NCI-H460 (cell line): Measurements from ENCODE around the gene ADCK1. TPM values are rescaled to one million over a fixed set of nuclear protein-coding genes. Genes with fewer than 3 reads are reported as not detected.
"Not testable (repeated sequence)": the region's sequence is repeated elsewhere in the genome, so short reads cannot be mapped to it uniquely, and the experiment has no call there.

Source experiments
- DNase-seq: peaks from one replicate; pipeline ENCODE4 v3.0.0-alpha.2; 2016; ENCODE audit warnings: low read depth; ENCODE audit errors: extremely low read depth
- total RNA-seq: library from RNA; depleted of rRNA; stranded (reverse); fragments of >200 nt; shearing (Covaris generic); gene quantifications from 2 replicates; pipeline ENCODE4 v1.2.3, GENCODE V29; 2014

Gene ADCK1
- total RNA-seq, 1 experiment from 2014 or later: 6.7 TPM

- no peak for DNase-seq
Measured at GRCh38 chr14:77805706-77806105, 5.8 kb downstream of the ADCK1 start.

DNA sequence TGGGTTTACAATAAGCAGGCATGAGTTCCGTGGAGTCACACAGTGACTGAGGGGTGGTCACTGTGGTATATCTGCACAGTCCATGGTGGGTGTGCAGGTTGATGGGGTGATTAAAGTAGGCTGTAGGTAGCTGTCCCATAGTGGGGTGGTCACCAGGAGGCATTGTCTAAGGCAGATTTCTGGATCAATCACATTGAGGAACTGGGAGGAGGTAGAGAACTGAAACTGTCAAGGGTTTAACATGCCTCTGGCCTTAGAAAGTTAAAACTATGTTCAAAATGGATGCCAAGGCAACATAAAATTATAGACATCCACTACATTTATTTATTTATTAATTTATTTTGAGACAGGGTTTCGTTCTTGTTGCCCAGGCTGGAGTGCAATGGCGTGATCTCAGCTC, 8.3 kb downstream of the ADCK1 start:
- no peak for DNase-seq

DNA sequence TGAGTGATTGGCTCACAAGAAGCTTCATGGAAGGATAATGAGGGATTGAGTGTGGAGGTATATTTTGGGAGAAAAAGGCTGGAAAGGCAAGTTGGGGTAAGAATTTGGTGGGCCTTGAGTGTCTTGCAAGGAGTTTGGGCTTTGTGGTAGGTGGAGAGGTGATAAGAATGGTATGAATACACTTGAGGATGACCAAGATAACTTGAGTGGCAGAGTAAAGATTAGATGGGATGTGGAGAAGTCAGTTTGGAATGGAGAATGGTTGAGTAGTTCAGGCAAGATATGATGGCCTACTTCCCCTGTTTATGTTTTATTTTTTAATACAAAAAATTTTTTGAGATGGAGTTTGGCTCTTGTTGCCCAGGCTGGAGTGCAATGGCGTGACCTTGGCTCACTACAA, 9.1 kb downstream of the ADCK1 start:
- no peak for DNase-seq

DNA sequence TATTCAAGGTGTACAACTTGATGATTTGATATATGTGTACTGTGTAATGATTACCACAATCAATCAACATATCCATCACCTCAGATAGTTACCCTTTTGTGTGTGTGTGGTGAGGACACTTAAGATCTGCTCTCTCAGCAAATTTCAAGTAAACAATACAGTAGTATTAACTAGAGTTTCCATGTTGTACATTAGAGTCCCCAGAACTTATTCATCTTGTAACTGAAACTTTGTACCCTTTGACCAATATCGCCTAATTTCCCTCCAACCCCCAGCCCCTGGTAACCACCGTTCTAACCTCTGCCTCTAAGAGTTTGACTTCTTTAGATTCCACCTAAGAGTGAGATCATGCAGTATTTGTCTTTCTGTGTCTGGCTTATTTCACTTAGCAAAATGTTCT, 12.1 kb downstream of the ADCK1 start:
- DNase-seq: no peak

GRCh38 chr14:77812682-77813081, 12.8 kb downstream of the ADCK1 start:
- DNase-seq: not testable (repeated sequence)

DNA sequence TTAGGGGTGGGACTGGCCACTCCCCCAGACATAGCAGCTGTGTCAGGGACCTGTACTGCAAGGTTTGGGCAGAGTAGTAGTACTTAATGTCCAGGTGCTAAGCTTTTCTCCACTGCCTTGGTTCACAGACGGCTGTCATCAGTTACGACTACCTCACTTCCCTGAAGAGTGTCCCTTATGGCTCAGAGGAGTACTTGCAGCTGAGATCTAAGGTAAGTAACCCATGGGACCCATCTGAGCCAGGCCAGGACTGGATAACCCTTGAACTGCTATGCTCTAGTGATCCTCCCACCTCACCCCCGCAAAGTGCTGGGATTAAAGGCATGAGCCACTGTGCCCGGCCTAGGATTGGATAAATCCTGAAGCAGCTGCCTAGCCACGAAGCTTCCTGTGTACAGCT, 22.4 kb downstream of the ADCK1 start:
- DNase-seq: no peak

- no peak for DNase-seq
Measured at GRCh38 chr14:77822741-77823140, 22.8 kb downstream of the ADCK1 start.

- DNase-seq: no peak
Measured at GRCh38 chr14:77823378-77823777, 23.5 kb downstream of the ADCK1 start.

DNA sequence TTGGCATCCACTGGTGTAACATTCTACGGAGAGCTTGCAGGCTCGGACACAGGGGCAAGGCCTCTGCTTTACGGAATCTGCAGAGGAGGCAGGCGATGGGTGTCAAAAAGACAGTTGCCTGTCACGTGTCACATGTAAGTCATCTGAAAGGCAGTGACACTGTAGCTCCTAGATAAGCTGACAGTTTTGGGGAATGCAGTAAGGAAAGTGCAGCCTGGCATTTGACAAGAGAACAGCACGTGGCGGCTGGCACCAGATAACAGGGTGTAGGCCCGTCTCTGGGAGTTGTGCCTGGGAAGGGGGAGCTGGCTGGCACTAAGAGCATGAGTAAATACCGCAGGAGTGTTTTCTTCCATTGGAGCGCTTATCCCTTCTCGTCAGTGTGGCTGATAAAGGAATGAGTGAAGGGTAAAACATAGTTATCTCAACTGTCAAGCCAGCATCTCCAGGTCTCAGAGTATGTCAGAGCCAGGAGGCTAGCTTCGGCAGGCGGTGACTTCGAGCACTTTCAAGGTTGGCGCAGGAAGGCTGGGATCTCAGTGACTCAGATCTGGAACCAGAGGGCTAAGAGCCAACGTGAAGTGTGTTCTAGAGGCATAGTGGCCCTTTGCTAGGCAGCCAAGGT, 26.1 kb downstream of the ADCK1 start:
- no peak for DNase-seq

- no peak for DNase-seq
Measured at GRCh38 chr14:77830692-77831091, 30.8 kb downstream of the ADCK1 start.

GRCh38 chr14:77832297-77832696, 32.4 kb downstream of the ADCK1 start:
- no peak for DNase-seq

DNA sequence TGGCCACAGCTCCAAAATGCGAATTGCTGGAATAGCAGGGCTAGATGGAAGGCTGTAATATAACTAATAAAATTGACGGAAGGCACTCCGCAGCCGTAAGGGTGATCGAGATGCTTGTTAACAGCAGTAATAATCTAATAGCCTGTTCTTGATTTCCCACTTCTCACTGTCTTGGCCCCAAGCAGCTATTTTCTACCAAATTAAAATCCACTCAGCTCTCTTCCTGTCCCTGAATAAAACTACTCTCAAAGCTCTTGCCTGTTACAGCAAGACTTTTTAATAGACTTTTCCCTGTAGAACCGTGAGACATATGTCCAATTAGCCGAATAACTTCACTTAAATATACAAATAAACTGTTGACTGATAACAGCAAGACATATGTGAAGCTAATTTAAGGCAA, 38.0 kb downstream of the ADCK1 start:
- no peak for DNase-seq

DNA sequence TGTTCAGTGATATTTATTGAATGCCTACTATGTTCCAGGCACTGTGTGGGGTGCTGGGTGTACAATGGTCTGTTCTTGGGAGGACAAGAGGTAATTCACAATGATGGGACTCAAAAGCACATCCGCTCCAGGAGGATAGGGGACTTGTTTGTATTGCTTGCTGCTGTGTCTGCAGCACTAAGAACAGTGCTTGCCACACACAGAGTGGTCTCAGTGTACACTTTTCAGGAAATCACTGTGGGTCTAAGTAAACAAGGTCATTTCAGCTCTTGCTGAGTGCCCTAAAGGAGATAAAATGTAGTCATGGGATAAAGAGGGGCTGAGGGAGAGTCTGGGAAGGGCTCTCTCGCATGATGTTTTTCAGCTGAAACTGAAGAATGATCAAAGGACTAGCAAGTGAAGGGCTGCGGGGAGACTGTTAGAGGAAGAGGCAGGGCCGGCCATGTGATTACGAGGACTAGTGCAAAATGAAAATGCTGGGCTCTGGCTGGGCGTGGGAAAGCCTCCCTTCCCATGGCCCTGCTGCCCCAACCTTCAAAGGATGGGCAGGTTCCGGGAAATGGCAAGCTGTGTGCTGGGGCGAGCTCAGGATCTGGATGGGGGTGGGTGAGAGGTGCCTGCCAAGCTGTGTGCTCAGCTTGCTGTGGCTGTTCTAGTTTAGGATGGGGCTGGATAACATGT, 39.1 kb downstream of the ADCK1 start:
- DNase-seq: no peak

DNA sequence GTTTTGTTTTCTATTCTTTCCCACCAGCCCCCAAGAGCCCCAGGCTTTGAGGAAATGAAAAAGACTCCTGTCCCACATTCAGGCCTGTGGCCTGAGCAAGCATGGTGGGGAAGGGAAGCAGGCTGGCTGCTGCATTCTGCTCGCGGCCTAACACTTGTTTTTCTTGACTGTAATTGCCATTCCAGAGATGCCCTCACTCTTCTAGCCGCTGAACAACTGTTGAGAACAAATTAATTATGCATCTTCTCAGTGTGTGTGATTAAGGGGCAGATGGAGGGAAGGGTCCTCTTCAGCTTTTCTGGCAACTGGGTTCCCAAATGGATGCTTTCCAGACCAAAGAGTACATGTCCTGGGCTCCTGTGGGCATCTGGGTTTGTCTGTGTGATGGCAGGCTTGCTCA, 43.3 kb downstream of the ADCK1 start:
- DNase-seq: no peak

GRCh38 chr14:77843651-77844050, 43.7 kb downstream of the ADCK1 start:
- no peak for DNase-seq

GRCh38 chr14:77844802-77845201, 44.9 kb downstream of the ADCK1 start:
- no peak for DNase-seq

DNA sequence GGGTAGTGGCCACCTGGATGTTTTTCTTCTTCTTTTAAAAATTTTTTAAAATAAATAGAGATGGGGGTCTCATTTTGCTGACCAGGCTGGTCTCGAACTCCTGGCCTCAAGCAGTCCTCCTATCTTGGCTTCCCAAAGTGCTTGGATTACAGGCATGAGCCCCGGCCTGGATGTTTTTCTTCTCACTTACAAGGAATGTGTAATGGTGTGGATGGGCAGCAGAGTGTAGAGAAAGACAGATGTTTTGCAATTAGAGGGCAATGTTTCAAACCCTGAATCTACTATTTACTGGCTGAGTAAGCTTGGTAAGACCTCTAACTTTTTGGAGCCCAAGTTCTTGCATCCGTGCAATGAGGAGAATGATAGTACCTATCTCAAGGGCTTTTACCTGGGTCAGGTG, 48.1 kb downstream of the ADCK1 start:
- no peak for DNase-seq

GRCh38 chr14:77849711-77850110, 49.8 kb downstream of the ADCK1 start:
- no peak for DNase-seq

- no peak for DNase-seq
Measured at GRCh38 chr14:77853919-77854318, 54.0 kb downstream of the ADCK1 start.

- DNase-seq: no peak
Measured at GRCh38 chr14:77856941-77857340, 57.0 kb downstream of the ADCK1 start.

- no peak for DNase-seq
Measured at GRCh38 chr14:77859934-77860570, 60.1 kb downstream of the ADCK1 start.

GRCh38 chr14:77861201-77861600, 61.3 kb downstream of the ADCK1 start:
- no peak for DNase-seq
